SK-N-SH (cell line): ENCODE measurements around the gene ITGB5. TPM values are rescaled to one million over a fixed set of nuclear protein-coding genes. Genes with fewer than 3 reads are reported as not detected.

Source experiments
- CTCF ChIA-PET: fragments of 300-600, 350-600 bp; formaldehyde crosslinking; extraction: SDS; loops from one replicate; lab custom pipeline; 2021; lab: Yijun Ruan, JAX
- POLR2A ChIA-PET: fragments of 350-600 bp; sonication (Branson Sonifier 250); formaldehyde crosslinking; extraction: SDS; loops from one replicate; lab custom pipeline; 2020; ENCODE audit warnings: antibody characterized with exemption, inconsistent platforms; lab: Yijun Ruan, JAX
- DNase-seq: peaks from one replicate; pipeline ENCODE4 v3.0.0; 2012
- H2AFZ ChIP-seq: fragments of 200-600 bp; sonication (generic); 2 replicates; pipeline ENCODE4 v1.8.1; 2016; ENCODE audit warnings: antibody characterized with exemption, mild to moderate bottlenecking, low read depth
- H3F3A ChIP-seq: fragments of 200-600 bp; sonication (generic); replicated peaks from 2 replicates; pipeline ENCODE3; 2016; ENCODE audit warnings: antibody characterized with exemption, mild to moderate bottlenecking; ENCODE audit not compliant: insufficient read depth
- H3K27ac ChIP-seq, 2 experiments: fragments of 200-500 bp in 1 of 2; fragments of 200-600 bp in 1 of 2; sonication (Bioruptor generic) in 1 of 2; sonication (generic), shearing (Covaris generic) in 1 of 2; 2 replicates each; pipeline versions ENCODE4 v1.5.1 to v1.6.1; 2014 to 2016; ENCODE audit warnings: low read depth in 2 of 2, inconsistent platforms in 1 of 2, low read length in 1 of 2, mild to moderate bottlenecking in 1 of 2, mixed read lengths in 1 of 2
- H3K27me3 ChIP-seq: fragments of 200-600 bp; sonication (generic), shearing (Covaris generic); 2 replicates; pipeline ENCODE4 v1.6.1; 2016; ENCODE audit warnings: mixed run types; ENCODE audit not compliant: insufficient read depth
- H3K36me3 ChIP-seq, 2 experiments: fragments of 200-500 bp in 1 of 2; fragments of 200-600 bp in 1 of 2; sonication (Bioruptor generic) in 1 of 2; sonication (generic) in 1 of 2; replicated peaks in 1 of 2; 2 replicates each; pipeline versions ENCODE3 to v1.5.1; 2014 to 2016; ENCODE audit warnings: low read length in 1 of 2, mild to moderate bottlenecking in 1 of 2; ENCODE audit not compliant: insufficient read depth in 2 of 2, control insufficient read depth in 1 of 2
- H3K4me1 ChIP-seq, 2 experiments: fragments of 200-500 bp in 1 of 2; fragments of 200-600 bp in 1 of 2; sonication (Bioruptor generic) in 1 of 2; sonication (generic), shearing (Covaris generic) in 1 of 2; 2 replicates each; pipeline versions ENCODE4 v1.5.1 to v1.6.1; 2014 to 2016; ENCODE audit warnings: low read depth in 1 of 2, low read length in 1 of 2, mixed run types in 1 of 2; ENCODE audit not compliant: insufficient read depth in 2 of 2, control insufficient read depth in 1 of 2
- H3K4me2 ChIP-seq: fragments of 200-600 bp; sonication (generic), shearing (Covaris generic); 2 replicates; pipeline ENCODE4 v1.6.1; 2017; ENCODE audit warnings: mixed run types
- H3K4me3 ChIP-seq, 2 experiments: fragments of 200-500 bp in 1 of 2; fragments of 200-600 bp in 1 of 2; sonication (Bioruptor generic) in 1 of 2; sonication (generic), shearing (Covaris generic) in 1 of 2; 2 replicates each; pipeline versions ENCODE4 v1.5.1 to v1.8.1; 2014 to 2016; ENCODE audit warnings: low read depth in 2 of 2, inconsistent platforms in 1 of 2, low read length in 1 of 2, mild to moderate bottlenecking in 1 of 2, mixed read lengths in 1 of 2, moderate library complexity in 1 of 2
- H3K79me2 ChIP-seq: fragments of 200-600 bp; sonication (generic); 2 replicates; pipeline ENCODE4 v1.8.1; 2017; ENCODE audit warnings: mild to moderate bottlenecking; ENCODE audit not compliant: insufficient read depth
- H3K9ac ChIP-seq: fragments of 200-600 bp; sonication (generic); 2 replicates; pipeline ENCODE4 v1.6.1; 2017; ENCODE audit warnings: mixed run types
- H3K9me2 ChIP-seq: fragments of 200-600 bp; sonication (generic); 2 replicates; pipeline ENCODE4 v1.6.1; 2017; ENCODE audit warnings: mixed run types
- H3K9me3 ChIP-seq: fragments of 200-600 bp; sonication (generic); 2 replicates; pipeline ENCODE4 v1.6.1; 2017; ENCODE audit warnings: mixed run types, mild to moderate bottlenecking, moderate library complexity
- H4K20me1 ChIP-seq: fragments of 200-600 bp; sonication (generic); 2 replicates; pipeline ENCODE4 v1.6.1; 2017; ENCODE audit warnings: mild to moderate bottlenecking, mixed run types; ENCODE audit not compliant: insufficient read depth
- CHD2 ChIP-seq: fragments of 150-350 bp; IDR thresholded peaks from 2 replicates; pipeline ENCODE4 v1.6.1; 2018; ENCODE audit warnings: low read length; ENCODE audit not compliant: partially characterized antibody
- EZH2phosphoT487 ChIP-seq: fragments of 200-600 bp; sonication (generic); IDR thresholded peaks from 2 replicates; pipeline ENCODE4 v1.6.1; 2017; ENCODE audit warnings: low read depth, mixed run types, mild to moderate bottlenecking, antibody characterized with exemption, moderate library complexity, borderline replicate concordance
- FOXJ3 ChIP-seq: sonication (generic); formaldehyde crosslinking; IDR thresholded peaks from 2 replicates; pipeline ENCODE4 v1.5.1; 2020; ENCODE audit warnings: mild to moderate bottlenecking, missing genetic modification reagents
- GATA2 ChIP-seq: sonication (generic); formaldehyde crosslinking; IDR thresholded peaks from 2 replicates; pipeline ENCODE4 v1.5.0; 2020; ENCODE audit warnings: mild to moderate bottlenecking, missing genetic modification reagents
- JUND ChIP-seq: IDR thresholded peaks from 2 replicates; pipeline ENCODE4 v1.4.0; 2012
- NFIC ChIP-seq: IDR thresholded peaks from 2 replicates; pipeline ENCODE4 v1.4.0; 2012; ENCODE audit warnings: borderline replicate concordance
- PBX3 ChIP-seq: IDR thresholded peaks from 2 replicates; pipeline ENCODE4; 2012
- POLR2AphosphoS5 ChIP-seq: IDR thresholded peaks from 2 replicates; pipeline ENCODE4 v1.6.1; 2012; ENCODE audit warnings: low read depth, low read length
- REST ChIP-seq: IDR thresholded peaks from 2 replicates; pipeline ENCODE4 v1.6.1; 2012; ENCODE audit warnings: mild to moderate bottlenecking, low read depth, low read length, moderate library complexity
- RFX5 ChIP-seq: IDR thresholded peaks from 2 replicates; pipeline ENCODE4 v1.6.1; 2012; ENCODE audit warnings: mild to moderate bottlenecking, improper control_type of control experiment, low read length
- RXRA ChIP-seq: IDR thresholded peaks from 2 replicates; pipeline ENCODE4 v1.4.0; 2012; ENCODE audit warnings: low read depth, mild to moderate bottlenecking, borderline replicate concordance
- SIN3A ChIP-seq: IDR thresholded peaks from 2 replicates; pipeline ENCODE4 v1.6.1; 2012; ENCODE audit warnings: low read depth, mild to moderate bottlenecking, low read length, moderate library complexity, borderline replicate concordance
- SMC3 ChIP-seq: IDR thresholded peaks from 2 replicates; pipeline ENCODE4 v1.6.1; 2012; ENCODE audit warnings: low read depth, low read length, improper control_type of control experiment
- TAF1 ChIP-seq: IDR thresholded peaks from 2 replicates; pipeline ENCODE4 v1.6.1; 2012; ENCODE audit warnings: low read depth, mild to moderate bottlenecking, low read length, moderate library complexity, borderline replicate concordance
- TCF12 ChIP-seq: IDR thresholded peaks from 2 replicates; pipeline ENCODE4 v1.4.0; 2012
- USF1 ChIP-seq: IDR thresholded peaks from 2 replicates; pipeline ENCODE4 v1.4.0; 2012; ENCODE audit warnings: low read depth, borderline replicate concordance
- USF2 ChIP-seq: fragments of 150-350 bp; IDR thresholded peaks from 2 replicates; pipeline ENCODE4 v1.6.1; 2017; ENCODE audit warnings: antibody characterized with exemption, low read length, low read depth, borderline replicate concordance
- WGBS: methylation state at CpG from one replicate; pipeline ENCODE4 v1.1.6; 2017; ENCODE audit warnings: low lambda C conversion rate; 5-methylcytosine and 5-hydroxymethylcytosine counted together
- polyA plus RNA-seq, 3 experiments: library from polyadenylated mRNA; depleted of rRNA; stranded (reverse); fragments of >200 nt; gene quantifications; 2 replicates each; pipeline ENCODE4 v1.2.3, GENCODE V29; 2012

The ITGB5 gene
- polyA plus RNA-seq, 1 of the 3 experiments (the other 2 are of a cell fraction), result 481 TPM

GRCh38 chr3:124779116-124779515 is 108.0 kb downstream of the ITGB5 start:
- Histone ChIP-seq H3K27ac (peak overlapping the region in 1 of 2 experiments; percentile 17; a peak in 1 of 4 replicates), H3F3A (peaks cover 6% of the 10 kb centered on the region), H3K4me2 (no peak overlapping the region), H2AFZ (no peak overlapping the region), H4K20me1 (no peaks in the 10 kb centered on the region)
- POLR2A ChIA-PET, result interaction anchor here (0.7 kb wide), 1 partner anchor 128 kb away, joined by 3 read pairs; no protein-coding TSS in a partner anchor
- no peak for DNase-seq
- TF ChIP-seq GATA2 (CRISPR knock-in tag) (no peak), SMC3 (no peak), RXRA (no peak), POLR2AphosphoS5 (no peak), TCF12 (no peak), EZH2phosphoT487 (no peak), RFX5 (no peak), USF2 (no peak), CHD2 (no peak)
- TF ChIP-seq, all 33 proteins: peak for 0
- Histone ChIP-seq H3K27me3 (no peaks in the 10 kb centered on the region), H3K36me3 (peaks cover 11 to 22% of the 10 kb centered on the region in 2 experiments), H3K9me2 (no peaks in the 10 kb centered on the region), H3K79me2 (0 out of 2 replicates have a peak, but pooled peaks cover 4% of the 10 kb centered on the region), H3K4me3 (no peak overlapping the region), H3K9me3 (no peaks in the 10 kb centered on the region), H3K9ac (no peak overlapping the region), H3K4me1 (peaks cover 30 to 79% of the 10 kb centered on the region in 2 experiments)
- WGBS, result 95% methylated on average over 7 of the region's 7 CpGs
- CTCF ChIA-PET, result interaction anchor here (0.6 to 12.9 kb wide), 3 partner anchors 19 to 124 kb away, joined by 4 to 114 read pairs (median 40); no protein-coding TSS in a partner anchor

- H3K4me3 ChIP-seq, result no peak overlapping the region
- H3K9me2 ChIP-seq, result no peaks in the 10 kb centered on the region
- no peak overlapping the region for H2AFZ ChIP-seq
- ChIA-PET CTCF (interaction anchor here (0.9 to 12.9 kb wide), 4 partner anchors 9 to 125 kb away, joined by 3 to 114 read pairs (median 24); no protein-coding TSS in a partner anchor), POLR2A (no interaction called here)
- H4K20me1 ChIP-seq, result no peaks in the 10 kb centered on the region
- DNase-seq, result no peak
- peaks cover 42 to 91% of the 10 kb centered on the region in 2 experiments for H3K4me1 ChIP-seq
- TF ChIP-seq NFIC (no peak), JUND (no peak), FOXJ3 (CRISPR knock-in tag) (no peak), REST (no peak), TAF1 (no peak), SIN3A (no peak), SMC3 (no peak), USF1 (no peak), TCF12 (no peak), PBX3 (no peak)
- no peaks in the 10 kb centered on the region for H3K9me3 ChIP-seq
- no peak overlapping the region for H3K4me2 ChIP-seq
- H3K9ac ChIP-seq, result no peak overlapping the region
- H3K27me3 ChIP-seq, result no peaks in the 10 kb centered on the region
- 95% methylated on average over 4 of the region's 5 CpGs for WGBS
- H3K27ac ChIP-seq, result peak overlapping the region in 1 of 2 experiments; percentile 97; a peak in 2 of 4 replicates
- peaks cover 18% of the 10 kb centered on the region for H3F3A ChIP-seq
- peaks cover 8% of the 10 kb centered on the region; the same call in 1 of the 2 replicates for H3K79me2 ChIP-seq
- H3K36me3 ChIP-seq, result peaks cover 11 to 30% of the 10 kb centered on the region in 2 experiments
These were observed 109.2 kb downstream of the ITGB5 start for GRCh38 chr3:124777762-124778470.
